AG08395 (cell line): ENCODE measurements around the gene TRIM60.
A peak's percentile ranks its signal among the peaks of the same experiment; 100 is the strongest.
"Not testable (repeated sequence)": the region's sequence is repeated elsewhere in the genome, so short reads cannot be mapped to it uniquely, and the experiment has no call there.

Experiments used
- DNase-seq: peaks from one replicate; pipeline ENCODE4 v3.0.0; 2012; ENCODE audit warnings: mixed read lengths, low spot score

Gene TRIM60

DNA sequence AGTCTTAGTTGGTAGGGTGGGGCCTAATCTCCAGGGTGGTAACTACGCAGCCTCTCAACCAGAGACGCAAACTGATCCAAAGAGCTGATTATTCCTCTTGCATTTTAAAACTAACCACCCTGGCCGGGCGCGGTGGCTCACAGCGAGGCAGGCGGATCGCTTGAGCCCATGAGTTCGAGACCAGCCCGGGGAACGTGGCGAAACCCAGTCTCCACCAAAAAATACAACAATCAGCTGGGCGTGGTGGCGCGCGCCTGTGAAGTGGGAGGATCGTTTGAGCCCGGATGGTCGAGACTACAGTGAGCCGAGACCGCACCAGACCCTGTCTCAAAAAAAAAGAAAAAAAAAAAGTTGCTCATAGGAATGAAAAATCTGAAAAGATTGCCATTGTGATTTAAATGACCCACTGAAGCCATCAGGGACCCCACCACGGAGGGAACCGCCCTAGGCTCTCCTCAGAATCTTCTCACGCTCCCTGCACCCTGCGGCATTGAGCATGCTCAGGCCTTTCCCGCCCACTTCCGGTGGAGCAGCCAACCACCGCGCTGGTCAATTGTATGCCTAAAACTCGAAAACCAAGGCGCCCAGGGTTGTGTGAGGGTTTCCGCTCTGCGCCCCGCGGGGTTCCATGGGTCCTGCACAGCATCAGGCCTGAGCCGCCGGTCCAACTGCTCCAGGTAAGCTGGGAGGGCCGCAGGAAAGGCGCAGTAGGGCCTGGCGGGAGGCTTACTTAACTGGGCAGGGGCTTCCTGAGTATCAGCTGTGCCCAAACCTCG lies at the start of gene TRIM60:
Gene TRIM60, plus strand, starts transcription at position 564 of the 776 bp plus-strand sequence. CDS start 8,074 bp downstream, outside the sequence.
- no peak for DNase-seq

DNA sequence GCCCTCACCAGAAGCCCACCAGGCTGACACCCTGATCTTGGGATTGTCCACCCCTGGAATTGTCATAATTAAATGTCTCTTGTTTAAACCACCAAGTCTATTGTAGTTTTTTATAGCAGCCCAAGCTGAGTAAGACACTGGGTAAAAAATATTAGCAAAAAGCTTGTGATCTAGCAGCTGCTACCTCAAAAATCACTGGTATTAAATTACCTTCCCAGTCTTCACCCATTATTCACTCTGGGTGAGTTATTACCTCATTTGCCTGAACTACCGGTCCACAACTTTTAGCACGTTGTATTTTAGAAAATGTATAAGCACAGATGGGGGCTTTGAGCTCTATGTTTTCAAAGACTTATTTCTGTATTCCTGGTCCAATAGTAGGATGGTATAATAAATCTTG lies 42.3 kb upstream of the TRIM60 start:
- DNase-seq, result no peak

DNA sequence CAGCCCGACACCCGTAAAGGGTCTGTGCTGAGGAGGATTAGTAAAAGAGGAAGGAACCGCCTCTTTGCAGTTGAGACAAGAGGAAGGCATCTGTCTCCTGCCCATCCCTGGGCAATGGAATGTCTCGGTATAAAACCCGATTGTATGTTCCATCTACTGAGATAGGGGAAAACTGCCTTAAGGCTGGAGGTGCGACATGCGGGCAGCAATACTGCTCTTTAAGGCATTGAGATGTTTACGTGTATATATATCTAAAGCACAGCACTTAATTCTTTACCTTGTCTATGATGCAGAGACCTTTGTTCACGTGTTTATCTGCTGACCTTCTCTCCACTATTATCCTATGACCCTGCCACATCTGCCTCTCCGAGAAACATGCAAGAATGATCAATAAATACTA lies 41.0 kb upstream of the TRIM60 start:
- not testable (repeated sequence) for DNase-seq

DNA sequence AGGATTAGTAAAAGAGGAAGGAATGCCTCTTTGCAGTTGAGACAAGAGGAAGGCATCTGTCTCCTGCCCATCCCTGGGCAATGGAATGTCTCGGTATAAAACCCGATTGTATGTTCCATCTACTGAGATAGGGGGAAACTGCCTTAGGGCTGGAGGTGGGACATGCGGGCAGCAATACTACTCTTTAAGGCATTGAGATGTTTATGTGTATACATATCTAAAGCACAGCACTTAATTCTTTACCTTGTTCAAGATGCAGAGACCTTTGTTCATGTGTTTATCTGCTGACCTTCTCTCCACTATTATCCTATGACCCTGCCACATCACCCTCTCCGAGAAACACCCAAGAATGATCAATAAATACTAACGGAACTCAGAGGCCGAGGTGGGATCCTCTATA lies 35.7 kb upstream of the TRIM60 start:
- DNase-seq, result not testable (repeated sequence)

DNA sequence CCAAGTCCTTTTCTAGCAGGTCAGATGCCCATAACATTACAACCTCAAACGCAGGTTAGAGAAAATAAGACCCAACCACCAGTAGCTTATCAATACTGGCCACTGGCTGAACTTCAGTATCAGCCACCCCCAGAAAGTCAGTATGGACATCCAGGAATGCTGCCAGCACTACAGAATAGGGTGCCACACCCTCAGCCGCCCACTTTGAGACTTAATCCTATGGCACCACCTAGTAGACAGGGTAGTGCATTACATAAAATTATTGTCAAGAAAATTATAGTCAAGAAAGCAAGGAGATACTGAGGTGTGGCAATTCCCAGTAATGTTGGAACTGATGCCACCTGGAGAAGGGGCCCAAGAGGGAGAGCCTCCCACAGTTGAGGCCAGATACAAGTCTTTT lies 34.5 kb upstream of the TRIM60 start:
- DNase-seq, result no peak

DNA sequence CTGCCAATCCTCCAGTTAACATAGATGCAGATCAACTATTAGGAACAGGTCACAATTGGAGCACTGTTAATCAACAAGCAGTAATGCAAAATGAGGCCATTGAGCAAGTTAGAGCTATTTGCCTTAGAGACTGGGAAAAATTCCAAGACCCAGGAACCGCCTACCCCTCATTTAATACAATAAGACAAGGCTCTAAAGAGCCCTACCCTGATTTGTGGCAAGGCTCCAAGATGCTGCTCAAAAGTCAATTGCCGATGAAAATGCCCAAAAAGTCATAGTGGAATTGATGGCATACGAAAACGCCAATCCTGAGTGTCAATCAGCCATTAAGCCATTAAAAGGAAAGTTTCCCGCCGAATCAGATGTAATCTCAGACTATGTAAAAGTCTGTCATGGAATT lies 33.9 kb upstream of the TRIM60 start:
- DNase-seq, result no peak

DNA sequence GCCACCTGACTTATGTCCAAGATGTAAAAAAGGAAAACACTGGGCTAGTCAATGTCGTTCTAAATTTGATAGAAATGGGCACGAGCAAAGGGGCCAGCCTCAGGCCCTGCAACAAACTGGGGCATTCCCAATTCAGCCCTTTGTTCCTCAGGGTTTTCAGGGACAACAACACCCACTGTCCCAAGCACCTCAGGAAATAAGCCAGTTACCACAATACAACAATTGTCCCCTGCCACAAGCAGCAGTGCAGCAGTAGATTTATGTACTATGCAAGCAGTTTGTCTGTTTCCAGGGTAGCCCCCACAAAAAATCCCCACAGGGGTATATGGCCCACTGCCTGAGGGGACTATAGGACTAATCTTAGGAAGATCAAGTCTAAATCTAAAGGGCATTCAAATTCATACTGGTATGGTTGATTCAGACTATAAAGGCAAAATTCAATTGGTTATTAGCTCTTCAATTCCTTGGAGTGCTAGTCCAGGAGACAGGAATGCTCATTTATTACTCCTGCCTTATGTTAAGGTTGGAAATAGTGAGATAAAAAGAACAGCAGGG lies 33.2 kb upstream of the TRIM60 start:
- DNase-seq, result not testable (repeated sequence)

DNA sequence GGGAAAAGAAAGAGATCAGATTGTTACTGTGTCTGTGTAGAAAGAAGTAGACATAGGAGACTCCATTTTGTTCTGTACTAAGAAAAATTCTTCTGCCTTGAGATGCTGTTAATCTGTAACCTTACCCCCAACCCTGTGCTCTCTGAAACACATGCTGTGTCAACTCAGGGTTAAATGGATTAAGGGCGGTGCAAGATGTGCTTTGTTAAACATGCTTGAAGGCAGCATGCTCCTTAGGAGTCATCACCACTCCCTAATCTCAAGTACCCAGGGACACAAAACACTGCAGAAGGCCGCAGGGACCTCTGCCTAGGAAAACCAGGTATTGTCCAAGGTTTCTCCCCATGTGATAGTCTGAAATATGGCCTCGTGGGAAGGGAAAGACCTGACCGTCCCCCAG lies 29.8 kb upstream of the TRIM60 start:
- DNase-seq, result not testable (repeated sequence)

DNA sequence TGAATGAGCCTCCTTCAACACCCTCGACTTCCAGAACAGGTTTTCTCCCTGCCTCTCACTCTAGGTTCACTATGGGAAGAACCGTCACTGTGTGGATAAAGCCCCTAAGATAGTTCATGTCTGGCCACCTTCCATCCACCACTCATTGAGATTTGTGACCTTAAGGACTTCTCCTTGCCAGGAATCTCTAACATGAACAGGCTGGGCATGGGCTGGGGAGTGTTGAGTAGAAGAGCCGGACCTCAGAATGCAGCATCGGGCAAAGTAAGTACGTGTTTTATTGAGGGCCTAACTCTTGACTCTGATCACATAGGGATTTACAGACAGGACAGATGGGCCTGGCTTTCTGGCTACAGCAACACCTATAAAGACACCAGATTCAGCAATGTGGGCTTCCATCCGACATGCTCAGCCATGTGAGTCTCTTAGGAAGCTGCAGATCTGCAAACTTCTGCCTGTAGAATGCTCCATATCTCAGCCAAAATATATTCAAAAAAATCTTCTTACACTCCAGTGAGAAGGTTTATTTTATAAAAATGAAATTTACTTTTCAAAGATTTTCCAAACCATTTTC lies 26.4 kb upstream of the TRIM60 start:
- DNase-seq, result no peak

DNA sequence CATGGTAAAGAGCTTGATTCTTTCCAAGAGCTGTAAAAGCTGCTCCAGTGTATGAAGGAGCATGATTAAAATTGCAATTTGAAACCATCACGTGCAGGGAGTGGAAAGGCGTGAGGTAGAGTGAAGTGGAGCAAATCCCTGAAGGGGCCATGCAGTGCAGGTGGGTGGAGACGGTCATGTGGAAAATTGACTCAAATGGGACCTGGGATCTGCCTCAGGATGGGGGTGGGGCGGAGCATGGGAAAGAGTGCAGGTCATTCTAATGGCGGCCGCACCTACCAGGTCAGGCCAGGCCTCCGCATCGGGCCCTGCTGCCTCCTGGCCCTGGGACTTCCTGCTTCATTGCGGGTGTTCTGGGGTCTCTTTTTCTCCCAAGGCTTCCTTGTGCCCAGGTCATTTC lies 25.3 kb upstream of the TRIM60 start:
- DNase-seq, result no peak

DNA sequence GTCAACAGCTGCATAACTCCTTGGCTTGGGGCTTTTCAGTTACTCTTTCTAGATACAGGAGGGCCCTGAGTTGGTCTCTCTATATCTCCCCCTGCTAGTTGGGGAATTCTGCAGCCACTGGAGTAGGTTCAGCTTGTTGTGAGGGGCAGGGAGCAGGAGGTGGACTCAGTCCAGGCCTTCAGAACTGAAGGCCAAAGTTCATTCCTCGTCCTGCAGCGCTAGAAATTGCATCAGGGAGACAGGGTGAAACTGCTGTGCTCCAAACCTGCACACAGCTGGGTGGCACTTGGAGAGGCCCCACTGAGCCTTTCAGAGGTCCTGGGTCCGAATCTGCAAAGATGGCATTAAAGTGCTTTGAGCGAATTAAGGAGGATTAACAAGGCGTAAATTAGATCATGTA lies 24.9 kb upstream of the TRIM60 start:
- no peak for DNase-seq

DNA sequence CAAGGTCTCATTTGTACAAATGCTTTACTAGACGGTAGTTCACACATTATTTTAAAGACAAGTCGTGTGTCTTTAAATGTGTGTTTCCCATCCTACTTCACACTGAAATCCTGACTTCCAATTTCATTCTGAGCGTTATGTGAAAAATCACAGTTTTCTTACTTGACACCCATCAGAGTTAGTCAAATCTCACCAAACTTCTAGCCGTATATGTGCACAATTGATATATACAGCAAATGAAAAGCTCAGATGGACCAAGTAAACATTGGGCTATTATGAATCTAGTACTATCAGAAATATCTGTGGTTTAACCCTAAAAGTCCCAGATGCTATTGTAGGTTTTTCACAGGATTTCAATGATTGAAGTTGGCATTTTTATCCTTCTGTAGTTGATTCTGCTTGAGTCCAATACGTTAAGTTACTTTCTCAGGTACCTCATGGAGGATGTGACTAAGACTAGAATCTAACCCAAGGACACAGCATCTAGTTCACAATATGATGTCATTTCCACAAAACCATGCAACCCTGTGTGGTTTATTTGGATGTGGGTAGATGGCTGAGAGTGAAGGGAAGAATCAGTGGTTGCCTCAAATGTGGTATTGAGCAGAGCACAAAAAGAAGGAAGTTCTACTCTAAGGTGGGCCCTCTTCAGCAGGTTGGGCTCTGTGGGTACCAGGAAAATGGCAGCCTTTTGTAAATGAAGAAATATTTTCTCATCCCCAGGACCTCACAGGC lies 22.1 kb upstream of the TRIM60 start:
- DNase-seq, result no peak

DNA sequence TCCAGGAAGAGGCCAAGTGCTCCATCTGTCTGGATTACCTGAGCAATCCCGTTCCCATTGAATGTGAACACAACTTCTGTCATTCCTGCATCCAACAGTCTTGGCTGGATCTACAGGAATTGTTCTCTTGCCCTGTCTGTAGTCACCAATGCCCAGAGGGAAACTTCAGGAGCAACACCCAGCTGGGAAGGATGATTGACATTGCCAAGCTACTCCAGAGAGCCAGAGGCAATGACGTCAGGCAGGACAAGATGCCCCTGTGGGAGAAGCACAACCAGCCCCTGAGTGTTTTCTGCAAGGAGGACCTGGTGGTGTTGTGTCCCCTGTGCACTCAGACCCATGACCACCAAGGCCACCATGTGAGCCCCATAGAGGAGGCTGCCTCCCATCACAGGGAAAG lies 21.3 kb upstream of the TRIM60 start:
- no peak for DNase-seq

DNA sequence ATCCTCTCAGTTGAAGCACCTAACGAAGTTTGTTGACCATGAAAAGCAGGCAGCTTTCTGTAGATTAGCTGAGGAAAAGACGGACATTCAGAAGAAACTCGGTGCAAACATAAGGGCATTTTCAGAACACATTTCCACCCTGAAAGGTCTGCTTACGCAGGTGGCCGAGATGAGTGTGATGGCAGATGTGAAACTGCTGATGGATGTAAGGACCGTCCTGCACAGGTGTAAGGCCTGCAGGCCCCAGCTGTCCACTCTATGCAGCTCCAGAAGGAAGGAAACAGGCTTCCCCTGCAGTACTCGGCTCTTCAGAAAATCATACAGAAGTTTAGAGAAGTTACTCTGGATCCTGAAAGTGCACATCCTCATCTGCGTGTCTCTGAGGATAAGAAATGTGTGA lies 20.8 kb upstream of the TRIM60 start:
- no peak for DNase-seq

DNA sequence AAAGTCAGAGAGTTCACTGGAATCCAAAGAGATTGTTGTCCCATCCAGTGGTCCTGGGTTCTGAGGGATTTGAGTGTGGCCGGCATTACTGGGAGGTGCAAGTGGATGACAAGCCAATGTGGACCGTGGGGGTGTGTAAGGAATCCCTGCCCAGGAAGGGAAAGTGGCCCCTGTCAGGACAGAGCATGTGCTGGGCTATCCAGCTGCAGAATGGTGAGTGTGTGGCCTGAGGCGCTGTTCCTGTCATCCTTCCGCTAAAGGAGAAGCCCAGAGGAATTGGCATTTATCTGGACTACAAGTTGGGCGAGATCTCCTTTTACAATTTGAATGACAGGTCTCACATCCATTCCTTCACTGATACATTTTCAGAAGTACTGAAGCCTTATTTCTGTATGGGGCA lies 20.4 kb upstream of the TRIM60 start:
- DNase-seq, result no peak

DNA sequence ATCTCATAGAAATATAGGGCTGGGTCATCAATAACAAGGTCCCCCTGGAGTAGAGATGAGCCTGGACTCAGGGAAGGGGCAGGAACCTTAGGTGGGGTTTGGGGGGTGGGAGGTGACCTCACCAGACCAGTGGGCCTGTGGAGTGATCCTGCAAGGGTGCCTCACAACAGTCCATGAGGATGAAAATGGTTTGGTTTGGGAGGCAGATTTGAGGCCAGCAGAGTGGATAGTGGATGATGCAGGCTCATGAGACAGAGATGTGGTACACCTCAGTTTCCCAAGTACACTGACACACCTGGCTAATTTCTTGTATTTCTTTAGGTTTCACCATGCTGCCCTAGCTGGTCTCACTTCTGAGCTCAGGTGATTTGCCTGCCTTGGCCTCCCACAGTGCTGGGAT lies 18.1 kb upstream of the TRIM60 start:
- DNase-seq, result no peak

DNA sequence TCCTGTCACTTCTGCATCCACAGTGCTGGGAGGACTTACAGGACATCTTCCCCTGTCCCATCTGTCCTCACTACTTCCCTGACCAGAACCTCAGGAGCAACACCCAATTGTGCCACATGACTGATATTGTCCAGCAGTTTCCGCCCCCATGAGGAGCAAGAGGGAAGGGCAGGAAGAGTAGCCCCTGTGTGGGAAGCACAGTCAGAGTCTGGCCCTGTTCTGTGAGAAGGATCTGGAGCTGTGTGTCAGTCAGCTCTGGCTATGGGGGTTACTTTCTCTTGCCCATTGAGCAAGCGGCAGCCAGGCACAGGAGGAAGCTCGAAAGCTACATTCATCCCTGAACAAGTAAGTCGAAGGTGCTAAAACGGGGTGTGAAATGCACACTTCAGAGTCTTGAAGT lies 14.8 kb upstream of the TRIM60 start:
- peak; percentile 15 for DNase-seq

DNA sequence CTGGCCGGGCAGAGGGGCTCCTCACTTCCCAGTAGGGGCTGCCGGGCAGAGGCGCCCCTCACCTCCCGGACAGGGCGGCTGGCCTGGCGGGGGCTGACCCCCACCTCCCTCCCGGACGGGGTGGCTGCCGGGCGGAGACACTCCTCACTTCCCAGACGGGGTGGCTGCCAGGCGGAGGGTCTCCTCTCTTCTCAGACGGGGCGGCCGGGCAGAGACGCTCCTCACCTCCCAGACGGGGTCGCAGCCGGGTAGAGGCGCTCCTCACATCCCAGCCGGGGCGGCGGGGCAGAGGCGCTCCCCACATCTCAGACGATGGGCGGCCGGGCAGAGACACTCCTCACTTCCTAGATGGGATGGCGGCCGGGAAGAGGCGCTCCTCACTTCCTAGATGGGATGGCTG lies 11.8 kb upstream of the TRIM60 start:
- DNase-seq, result not testable (repeated sequence)

DNA sequence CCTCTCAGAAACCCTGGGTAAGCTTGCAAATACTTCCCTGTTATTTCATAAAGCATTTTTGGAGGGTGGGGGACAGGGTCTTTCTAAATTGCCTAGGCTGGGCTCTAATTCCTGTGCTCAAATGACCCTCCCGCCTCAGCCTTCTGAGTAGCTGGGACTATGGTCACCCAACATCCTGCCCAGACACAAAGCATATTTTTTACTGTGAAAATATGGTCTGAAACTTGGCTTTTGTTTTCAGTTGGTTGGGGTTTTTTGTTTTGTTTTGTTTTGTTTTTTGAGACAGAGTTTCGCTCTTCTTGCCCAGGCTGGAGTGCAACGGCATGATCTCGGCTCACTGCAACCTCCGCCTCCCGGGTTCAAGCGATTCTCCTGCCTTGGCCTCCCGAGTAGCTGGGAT lies 6.0 kb upstream of the TRIM60 start:
- not testable (repeated sequence) for DNase-seq

DNA sequence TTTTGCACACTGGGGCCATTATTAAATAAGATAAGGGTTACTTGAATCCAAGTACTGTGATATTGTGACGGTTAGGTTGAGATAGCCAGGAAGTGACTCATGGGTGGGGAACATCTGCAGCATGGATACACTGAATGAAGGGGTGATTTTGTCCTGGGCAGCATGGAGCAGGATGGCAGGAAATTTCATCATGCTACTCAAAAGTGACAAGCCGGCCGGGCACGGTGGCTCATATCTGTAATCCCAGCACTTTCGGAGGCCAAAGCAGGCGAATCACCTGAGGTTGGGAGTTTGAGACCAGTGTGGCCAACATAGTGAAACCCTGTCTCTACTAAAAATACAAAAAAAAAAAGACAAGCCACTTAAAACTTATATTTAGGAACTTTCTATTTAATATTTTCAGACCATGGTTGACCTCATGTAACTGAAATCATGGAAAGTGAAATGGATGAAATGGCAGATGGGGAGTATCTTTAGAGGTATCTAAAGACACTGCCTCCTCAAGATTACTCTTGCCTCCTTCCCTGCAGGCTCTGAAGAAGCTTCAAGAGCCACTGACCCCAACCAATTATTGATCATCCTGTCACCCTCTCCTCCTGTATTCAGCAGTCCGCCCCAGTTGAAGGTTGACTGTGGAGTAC lies 3.9 kb upstream of the TRIM60 start:
- no peak for DNase-seq

DNA sequence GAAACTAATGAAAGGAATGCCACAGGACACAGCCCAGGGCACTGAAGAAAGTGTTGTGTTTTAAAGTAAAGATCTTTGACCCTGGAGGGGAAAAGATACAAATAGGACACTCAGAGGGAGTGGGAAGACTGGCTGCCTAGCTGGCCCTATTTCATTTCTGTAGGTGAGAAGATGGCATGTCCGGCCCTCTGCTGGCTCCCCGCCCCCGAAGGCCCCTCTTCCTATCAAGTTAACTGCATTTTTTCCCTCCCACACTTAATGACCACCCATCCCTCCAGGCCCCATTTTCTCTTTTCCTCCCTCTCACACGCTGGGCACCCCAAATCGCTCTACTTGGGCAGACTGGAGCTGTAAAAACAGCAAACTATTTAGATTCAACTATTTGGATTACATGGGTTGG lies 16.4 kb downstream of the TRIM60 start:
- no peak for DNase-seq

DNA sequence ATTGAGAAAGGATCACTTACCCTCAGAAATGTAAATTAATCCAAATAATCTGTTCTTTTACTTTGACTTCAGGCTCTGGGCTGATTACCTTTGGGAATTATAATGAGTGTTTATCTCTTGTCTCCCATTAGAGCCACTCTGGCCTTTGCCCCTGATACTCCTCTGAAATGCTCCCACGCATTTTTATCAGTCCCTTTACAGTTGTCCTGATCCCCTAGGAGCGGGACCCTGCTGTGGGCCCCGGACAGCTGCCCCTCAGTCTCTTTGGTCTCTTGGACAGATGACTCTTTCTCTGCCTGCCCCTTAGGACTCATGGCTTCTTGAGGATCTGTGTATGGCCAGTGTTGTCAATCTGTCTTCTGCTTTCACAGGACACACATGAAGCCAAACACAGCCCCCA lies 20.8 kb downstream of the TRIM60 start:
- DNase-seq, result no peak
